DOHH2 (cell line): ENCODE measurements around the gene WDR27.
"Not testable (repeated sequence)": the region's sequence is repeated elsewhere in the genome, so short reads cannot be mapped to it uniquely, and the experiment has no call there.

Source experiments
- CTCF ChIP-seq: fragments of 200-600 bp; sonication (generic); IDR thresholded peaks from one replicate; pipeline ENCODE4 v1.5.1; 2014; ENCODE audit warnings: antibody characterized with exemption, mild to moderate bottlenecking, low read depth, low read length; ENCODE audit not compliant: poor library complexity, severe bottlenecking
- EZH2phosphoT487 ChIP-seq: fragments of 200-600 bp; sonication (generic); IDR thresholded peaks from 2 replicates; pipeline ENCODE4 v1.6.1; 2017; ENCODE audit warnings: borderline replicate concordance, mild to moderate bottlenecking, antibody characterized with exemption, low read length, moderate library complexity, mixed read lengths

DNA sequence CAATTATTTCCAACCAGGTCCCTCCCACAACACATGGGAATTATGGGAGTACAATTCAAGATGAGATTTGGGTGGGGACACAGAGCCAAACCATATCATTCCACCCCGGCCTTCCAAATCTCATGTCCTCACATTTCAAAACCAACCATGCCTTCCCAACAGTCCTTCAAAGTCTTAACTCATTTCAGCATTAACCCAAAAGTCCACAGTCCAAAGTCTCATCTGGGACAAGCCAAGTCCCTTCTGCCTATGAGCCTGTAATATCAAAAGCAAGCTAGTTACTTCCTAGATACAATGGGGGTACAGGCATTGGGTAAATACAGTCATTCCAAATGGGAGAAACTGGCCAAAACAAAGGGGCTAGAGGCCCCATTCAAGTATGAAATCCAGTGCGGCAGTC, 93.2 kb downstream of the WDR27 start:
- TF ChIP-seq CTCF, EZH2phosphoT487: not testable (repeated sequence)
